ENCODE measurements around the gene MUC5AC. TPM values are rescaled to one million over a fixed set of nuclear protein-coding genes. Genes with fewer than 3 reads are reported as not detected.

Gene MUC5AC
- total RNA-seq (ENCODE audit: unreplicated experiment): not detected
- long read RNA-seq: 0 reads

DNA sequence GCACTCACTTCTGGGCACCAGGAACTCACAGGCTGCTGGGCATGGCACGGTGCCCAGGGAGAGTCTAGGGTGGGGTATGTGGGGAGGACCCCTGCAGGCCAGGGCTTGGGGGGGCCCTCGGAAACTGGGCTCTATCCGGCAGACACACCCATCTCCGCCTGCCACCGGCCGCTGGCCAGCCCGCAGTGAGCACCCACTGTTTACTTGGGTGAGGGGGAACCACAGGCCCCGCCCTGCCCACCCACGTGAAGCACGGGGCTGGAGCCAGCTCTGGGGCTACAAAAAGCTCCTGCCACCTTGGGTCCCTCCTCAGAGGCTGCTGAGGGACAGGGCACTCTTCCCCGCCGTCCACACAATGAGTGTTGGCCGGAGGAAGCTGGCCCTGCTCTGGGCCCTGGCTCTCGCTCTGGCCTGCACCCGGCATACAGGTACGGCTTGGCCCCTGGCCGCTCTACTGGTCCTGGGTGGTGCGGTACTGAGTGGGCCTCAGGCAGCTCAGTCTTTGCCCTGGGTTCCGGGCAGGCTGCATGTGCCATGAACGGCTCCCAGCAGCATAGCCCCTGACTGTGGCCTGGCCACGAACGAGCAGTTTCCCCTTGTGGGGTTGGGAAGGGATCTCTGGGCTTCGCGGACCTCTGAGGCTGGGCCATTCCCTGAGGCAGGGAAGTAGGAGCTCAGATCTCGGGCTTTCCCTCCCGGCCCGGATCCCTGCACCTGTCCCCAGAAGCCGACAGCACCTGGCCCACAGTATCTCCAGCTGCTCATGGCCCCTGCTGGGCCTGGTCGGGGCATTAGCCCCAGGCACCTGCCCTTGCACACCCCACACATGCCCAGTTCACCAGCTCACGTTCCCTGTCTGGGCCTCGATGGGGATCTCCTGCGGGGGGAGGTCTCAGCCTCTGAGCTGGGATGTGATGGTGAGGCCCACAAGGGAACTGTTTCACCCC, at the start of gene MUC5AC:
Gene MUC5AC (plus strand): TSS at position 309 of the 947 bp plus-strand sequence. CDS start 47 bp downstream, at position 356.
- Mint-ChIP-seq H3K36me3 (ENCODE audit: low read depth, unreplicated experiment) (no peaks in the 10 kb centered on the region), H3K4me1 (ENCODE audit: unreplicated experiment) (no peaks in the 10 kb centered on the region), H3K27me3 (ENCODE audit: unreplicated experiment) (no peaks in the 10 kb centered on the region), H3K27ac (ENCODE audit: unreplicated experiment) (peak within 1 kb of the TSS; percentile 32), H3K9me3 (ENCODE audit: unreplicated experiment) (no peaks in the 10 kb centered on the region), H3K4me3 (ENCODE audit: unreplicated experiment) (no peak within 1 kb of the TSS)
- TF ChIP-seq, protein P1, sequence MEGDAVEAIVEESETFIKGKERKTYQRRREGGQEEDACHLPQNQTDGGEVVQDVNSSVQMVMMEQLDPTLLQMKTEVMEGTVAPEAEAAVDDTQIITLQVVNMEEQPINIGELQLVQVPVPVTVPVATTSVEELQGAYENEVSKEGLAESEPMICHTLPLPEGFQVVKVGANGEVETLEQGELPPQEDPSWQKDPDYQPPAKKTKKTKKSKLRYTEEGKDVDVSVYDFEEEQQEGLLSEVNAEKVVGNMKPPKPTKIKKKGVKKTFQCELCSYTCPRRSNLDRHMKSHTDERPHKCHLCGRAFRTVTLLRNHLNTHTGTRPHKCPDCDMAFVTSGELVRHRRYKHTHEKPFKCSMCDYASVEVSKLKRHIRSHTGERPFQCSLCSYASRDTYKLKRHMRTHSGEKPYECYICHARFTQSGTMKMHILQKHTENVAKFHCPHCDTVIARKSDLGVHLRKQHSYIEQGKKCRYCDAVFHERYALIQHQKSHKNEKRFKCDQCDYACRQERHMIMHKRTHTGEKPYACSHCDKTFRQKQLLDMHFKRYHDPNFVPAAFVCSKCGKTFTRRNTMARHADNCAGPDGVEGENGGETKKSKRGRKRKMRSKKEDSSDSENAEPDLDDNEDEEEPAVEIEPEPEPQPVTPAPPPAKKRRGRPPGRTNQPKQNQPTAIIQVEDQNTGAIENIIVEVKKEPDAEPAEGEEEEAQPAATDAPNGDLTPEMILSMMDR (IDR thresholded peaks at IDR 0.05; ENCODE audit: unreplicated experiment): no peak
- no peak for DNase-seq (ENCODE audit: low spot score)

GRCh38 chr11:1108246-1108900, 49.4 kb upstream of the MUC5AC start:
- Mint-ChIP-seq H3K27ac (ENCODE audit: unreplicated experiment) (no peak overlapping the region), H3K4me1 (ENCODE audit: unreplicated experiment) (no peaks in the 10 kb centered on the region), H3K9me3 (ENCODE audit: unreplicated experiment) (no peaks in the 10 kb centered on the region), H3K27me3 (ENCODE audit: unreplicated experiment) (no peaks in the 10 kb centered on the region), H3K36me3 (ENCODE audit: low read depth, unreplicated experiment) (no peaks in the 10 kb centered on the region), H3K4me3 (ENCODE audit: unreplicated experiment) (no peak overlapping the region)
- TF ChIP-seq, protein P1 (IDR thresholded peaks at IDR 0.05; ENCODE audit: unreplicated experiment): no peak
- DNase-seq (ENCODE audit: low spot score): no peak

GRCh38 chr11:1109101-1109917, 48.4 kb upstream of the MUC5AC start:
- no peaks in the 10 kb centered on the region for H3K36me3 Mint-ChIP-seq (ENCODE audit: low read depth, unreplicated experiment)
- DNase-seq (ENCODE audit: low spot score): no peak
- H3K27me3 Mint-ChIP-seq (ENCODE audit: unreplicated experiment): no peaks in the 10 kb centered on the region
- H3K4me1 Mint-ChIP-seq (ENCODE audit: unreplicated experiment): no peaks in the 10 kb centered on the region
- H3K9me3 Mint-ChIP-seq (ENCODE audit: unreplicated experiment): no peaks in the 10 kb centered on the region
- TF ChIP-seq, protein P1 (IDR thresholded peaks at IDR 0.05; ENCODE audit: unreplicated experiment): no peak
- H3K27ac Mint-ChIP-seq (ENCODE audit: unreplicated experiment): no peak overlapping the region
- H3K4me3 Mint-ChIP-seq (ENCODE audit: unreplicated experiment): no peak overlapping the region

- Mint-ChIP-seq H3K4me3 (ENCODE audit: unreplicated experiment) (no peak overlapping the region), H3K27ac (ENCODE audit: unreplicated experiment) (no peak overlapping the region), H3K4me1 (ENCODE audit: unreplicated experiment) (no peaks in the 10 kb centered on the region), H3K27me3 (ENCODE audit: unreplicated experiment) (peaks cover 3% of the 10 kb centered on the region), H3K36me3 (ENCODE audit: low read depth, unreplicated experiment) (no peaks in the 10 kb centered on the region), H3K9me3 (ENCODE audit: unreplicated experiment) (no peaks in the 10 kb centered on the region)
- no peak for DNase-seq (ENCODE audit: low spot score)
- TF ChIP-seq, protein P1 (IDR thresholded peaks at IDR 0.05; ENCODE audit: unreplicated experiment): no peak
These were observed 47.6 kb upstream of the MUC5AC start for GRCh38 chr11:1109918-1110705.
